ENCODE results near the gene NOS1AP. TPM values are rescaled to one million over a fixed set of nuclear protein-coding genes. Genes with fewer than 3 reads are reported as not detected.
"Not testable (repeated sequence)": the region's sequence is repeated elsewhere in the genome, so short reads cannot be mapped to it uniquely, and the experiment has no call there.

Gene NOS1AP
- polyA plus RNA-seq, 4 donors, result 0.89 to 2.1 (median 1.7) TPM

GRCh38 chr1:162074276-162075005, 5.0 kb downstream of the NOS1AP start:
- no peak for DNase-seq
- WGBS, 3 donors, result 65 to 75% (median 73%) methylated on average over 4 of the region's 4 CpGs
- Histone ChIP-seq H3K27ac (ENCODE audit: low read depth in 1 of 3, low read length in 2 of 3) (no peak overlapping the region), H3K4me3 (ENCODE audit: low read depth in 1 of 3, low read length in 3 of 3) (no peak overlapping the region), H3K27me3 (ENCODE audit: control insufficient read depth in 3 of 3, insufficient read depth in 3 of 3, low read length in 3 of 3) (peaks cover 0 to 4% (median 2%) of the 10 kb centered on the region in 3 donors), H3K9me3 (ENCODE audit: control insufficient read depth in 2 of 2, insufficient read depth in 1 of 2, low read depth in 1 of 2, low read length in 1 of 2) (peaks cover 0 to 5% of the 10 kb centered on the region in 2 donors), H3K36me3 (ENCODE audit: control insufficient read depth in 3 of 3, insufficient read depth in 2 of 3, low read depth in 1 of 3, low read length in 3 of 3) (no peaks in the 10 kb centered on the region), H3K4me1 (ENCODE audit: control insufficient read depth in 3 of 3, insufficient read depth in 2 of 3, low read depth in 1 of 3, low read length in 2 of 3) (peaks cover 0 to 12% (median 4%) of the 10 kb centered on the region in 3 donors)
- no peak for FAIRE-seq

GRCh38 chr1:162075862-162076261, 6.4 kb downstream of the NOS1AP start:
- Histone ChIP-seq H3K27me3 (ENCODE audit: control insufficient read depth in 3 of 3, insufficient read depth in 3 of 3, low read length in 3 of 3) (peaks cover 0 to 4% (median 0%) of the 10 kb centered on the region in 3 donors), H3K4me3 (ENCODE audit: low read depth in 1 of 3, low read length in 3 of 3) (no peak overlapping the region), H3K9me3 (ENCODE audit: control insufficient read depth in 2 of 2, insufficient read depth in 1 of 2, low read depth in 1 of 2, low read length in 1 of 2) (peaks cover 0 to 5% of the 10 kb centered on the region in 2 donors), H3K36me3 (ENCODE audit: control insufficient read depth in 3 of 3, insufficient read depth in 2 of 3, low read depth in 1 of 3, low read length in 3 of 3) (no peaks in the 10 kb centered on the region), H3K27ac (ENCODE audit: low read depth in 1 of 3, low read length in 2 of 3) (no peak overlapping the region), H3K4me1 (ENCODE audit: control insufficient read depth in 3 of 3, insufficient read depth in 2 of 3, low read depth in 1 of 3, low read length in 2 of 3) (peaks cover 2 to 7% (median 5%) of the 10 kb centered on the region in 3 donors)
- FAIRE-seq (no peak), DNase-seq (peak in 1 of 2 donors; percentile 30)
- 59 to 77% (median 66%) methylated on average over 3 of the region's 3 CpGs for WGBS, 3 donors

GRCh38 chr1:162077648-162078299, 8.3 kb downstream of the NOS1AP start:
- H3K4me1 ChIP-seq (ENCODE audit: control insufficient read depth in 3 of 3, insufficient read depth in 2 of 3, low read depth in 1 of 3, low read length in 2 of 3), result peaks cover 0 to 7% (median 2%) of the 10 kb centered on the region in 3 donors
- DNase-seq (no peak), FAIRE-seq (no peak)
- H3K27me3 ChIP-seq (ENCODE audit: control insufficient read depth in 3 of 3, insufficient read depth in 3 of 3, low read length in 3 of 3), result peaks cover 0 to 2% (median 0%) of the 10 kb centered on the region in 3 donors
- H3K36me3 ChIP-seq (ENCODE audit: control insufficient read depth in 3 of 3, insufficient read depth in 2 of 3, low read depth in 1 of 3, low read length in 3 of 3), result no peaks in the 10 kb centered on the region
- H3K4me3 ChIP-seq (ENCODE audit: low read depth in 1 of 3, low read length in 3 of 3), result no peak overlapping the region
- H3K27ac ChIP-seq (ENCODE audit: low read depth in 1 of 3, low read length in 2 of 3), result no peak overlapping the region
- H3K9me3 ChIP-seq (ENCODE audit: control insufficient read depth in 2 of 2, insufficient read depth in 1 of 2, low read depth in 1 of 2, low read length in 1 of 2), result peaks cover 0 to 5% of the 10 kb centered on the region in 2 donors
- 96 to 100% (median 100%) methylated on average over 1 of the region's 1 CpG for WGBS, 3 donors

DNA sequence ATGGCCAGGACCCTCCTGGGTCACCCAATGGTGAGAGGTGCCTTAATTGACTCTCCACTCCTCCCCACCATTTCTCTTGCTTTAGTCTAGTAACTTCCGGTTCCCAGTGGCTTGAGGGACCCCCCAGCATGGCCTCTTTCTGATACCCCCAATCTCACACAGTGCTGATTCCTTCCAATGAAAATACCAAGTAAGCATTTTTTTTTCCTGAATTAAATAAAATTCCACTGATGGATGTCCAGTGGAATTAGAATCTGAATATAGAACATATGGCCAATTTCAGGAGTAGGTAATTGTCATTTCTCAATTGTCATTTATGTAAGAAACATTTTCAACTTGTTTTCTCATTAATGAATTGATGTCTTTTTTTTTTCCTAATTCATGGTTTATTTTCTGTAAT, 9.5 kb downstream of the NOS1AP start:
- H3K9me3 ChIP-seq (ENCODE audit: control insufficient read depth in 2 of 2, insufficient read depth in 1 of 2, low read depth in 1 of 2, low read length in 1 of 2), result peaks cover 0 to 5% of the 10 kb centered on the region in 2 donors
- H3K27me3 ChIP-seq (ENCODE audit: control insufficient read depth in 3 of 3, insufficient read depth in 3 of 3, low read length in 3 of 3), result peaks cover 0 to 2% (median 0%) of the 10 kb centered on the region in 3 donors
- no peak overlapping the region for H3K4me3 ChIP-seq (ENCODE audit: low read depth in 1 of 3, low read length in 3 of 3)
- DNase-seq (no peak), FAIRE-seq (no peak)
- 90 to 100% (median 95%) methylated on average over 1 of the region's 1 CpG for WGBS, 3 donors
- no peaks in the 10 kb centered on the region for H3K36me3 ChIP-seq (ENCODE audit: control insufficient read depth in 3 of 3, insufficient read depth in 2 of 3, low read depth in 1 of 3, low read length in 3 of 3)
- H3K27ac ChIP-seq (ENCODE audit: low read depth in 1 of 3, low read length in 2 of 3), result no peak overlapping the region
- peaks cover 0 to 7% (median 2%) of the 10 kb centered on the region in 3 donors for H3K4me1 ChIP-seq (ENCODE audit: control insufficient read depth in 3 of 3, insufficient read depth in 2 of 3, low read depth in 1 of 3, low read length in 2 of 3)

DNA sequence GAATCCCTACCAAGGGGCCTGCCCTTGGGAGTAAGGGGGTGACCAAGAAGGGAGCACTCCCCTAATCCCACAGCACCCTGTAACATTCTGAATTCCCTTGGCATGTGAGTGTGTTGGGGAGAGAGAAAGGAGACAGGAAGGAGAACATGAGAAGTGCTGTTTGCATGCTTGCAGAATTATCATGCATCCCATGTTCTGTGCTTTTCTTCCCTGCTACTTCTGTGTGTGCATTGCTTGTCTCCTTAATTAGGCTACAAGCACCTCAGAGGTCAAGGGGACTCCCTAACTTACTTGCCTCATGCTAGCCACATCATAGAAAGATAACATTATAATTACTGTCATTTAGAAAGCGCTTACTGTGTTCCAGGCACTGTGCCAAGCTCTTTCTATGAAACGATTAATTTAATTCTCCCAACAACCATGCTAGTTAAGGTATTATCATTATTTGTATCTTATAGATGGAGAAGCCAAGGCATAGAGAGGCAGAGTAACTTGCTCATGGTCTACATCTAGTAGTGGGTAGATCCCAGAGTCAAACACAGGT, 11.1 kb downstream of the NOS1AP start:
- H3K27me3 ChIP-seq (ENCODE audit: control insufficient read depth in 3 of 3, insufficient read depth in 3 of 3, low read length in 3 of 3), result peaks cover 0 to 2% (median 0%) of the 10 kb centered on the region in 3 donors
- peaks cover 0 to 7% (median 2%) of the 10 kb centered on the region in 3 donors for H3K4me1 ChIP-seq (ENCODE audit: control insufficient read depth in 3 of 3, insufficient read depth in 2 of 3, low read depth in 1 of 3, low read length in 2 of 3)
- H3K36me3 ChIP-seq (ENCODE audit: control insufficient read depth in 3 of 3, insufficient read depth in 2 of 3, low read depth in 1 of 3, low read length in 3 of 3), result no peaks in the 10 kb centered on the region
- FAIRE-seq (no peak), DNase-seq (peak in 1 of 2 donors; percentile 36)
- no peaks in the 10 kb centered on the region for H3K9me3 ChIP-seq (ENCODE audit: control insufficient read depth in 2 of 2, insufficient read depth in 1 of 2, low read depth in 1 of 2, low read length in 1 of 2)
- no peak overlapping the region for H3K4me3 ChIP-seq (ENCODE audit: low read depth in 1 of 3, low read length in 3 of 3)
- 18 to 46% (median 31%) methylated on average over 2 of the region's 2 CpGs for WGBS, 3 donors
- no peak overlapping the region for H3K27ac ChIP-seq (ENCODE audit: low read depth in 1 of 3, low read length in 2 of 3)

DNA sequence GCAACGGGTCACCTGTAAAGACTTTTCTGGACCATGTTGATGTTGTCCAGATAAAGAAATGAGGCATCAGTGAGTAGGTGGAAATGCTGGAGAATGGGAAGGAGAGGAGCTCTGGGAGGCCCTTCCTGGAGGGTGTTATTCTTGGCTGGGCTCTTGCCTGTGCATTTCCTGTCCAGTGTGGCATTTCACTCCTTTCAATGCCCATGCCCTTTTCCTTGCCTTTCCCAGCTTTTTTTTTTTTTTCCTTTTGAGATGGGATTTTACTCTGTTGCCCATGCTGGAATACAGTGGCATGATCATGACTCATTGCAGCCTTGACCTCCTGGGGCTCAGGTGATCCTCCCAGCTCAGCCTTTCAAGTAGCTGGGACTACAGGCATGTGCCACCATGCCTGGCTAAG, 11.8 kb downstream of the NOS1AP start:
- H3K27ac ChIP-seq (ENCODE audit: low read depth in 1 of 3, low read length in 2 of 3), result no peak overlapping the region
- DNase-seq, result no peak
- no peaks in the 10 kb centered on the region for H3K9me3 ChIP-seq (ENCODE audit: control insufficient read depth in 2 of 2, insufficient read depth in 1 of 2, low read depth in 1 of 2, low read length in 1 of 2)

DNA sequence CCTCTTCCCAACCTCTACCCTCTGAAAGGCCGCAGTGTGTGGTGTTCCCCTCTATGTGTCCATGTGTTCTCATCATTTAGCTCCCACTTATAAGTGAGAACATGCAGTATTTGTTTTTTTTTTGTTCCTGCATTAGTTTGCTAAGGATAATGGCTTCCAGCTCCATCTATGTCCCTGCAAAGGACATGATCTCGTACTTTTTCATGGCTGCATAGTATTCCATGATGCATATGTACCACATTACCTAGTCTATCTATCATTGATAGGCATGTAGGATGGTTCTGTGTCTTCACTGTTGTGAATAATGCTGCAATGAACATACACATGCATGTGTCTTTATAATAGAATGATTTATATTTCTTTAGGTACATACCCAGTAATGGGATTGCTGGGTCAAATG, 12.6 kb downstream of the NOS1AP start:
- not testable (repeated sequence) for H3K4me3 ChIP-seq (ENCODE audit: low read depth in 1 of 3, low read length in 3 of 3); H3K36me3 ChIP-seq (ENCODE audit: control insufficient read depth in 3 of 3, insufficient read depth in 2 of 3, low read depth in 1 of 3, low read length in 3 of 3); H3K9me3 ChIP-seq (ENCODE audit: control insufficient read depth in 2 of 2, insufficient read depth in 1 of 2, low read depth in 1 of 2, low read length in 1 of 2); FAIRE-seq; DNase-seq; H3K27me3 ChIP-seq (ENCODE audit: control insufficient read depth in 3 of 3, insufficient read depth in 3 of 3, low read length in 3 of 3); H3K4me1 ChIP-seq (ENCODE audit: control insufficient read depth in 3 of 3, insufficient read depth in 2 of 3, low read depth in 1 of 3, low read length in 2 of 3); H3K27ac ChIP-seq (ENCODE audit: low read depth in 1 of 3, low read length in 2 of 3)
- WGBS, 3 donors, result 83 to 94% (median 87%) methylated on average over 2 of the region's 2 CpGs

More for the DNA sequence above, 11.8 kb downstream of the NOS1AP start:
- H3K36me3 ChIP-seq (ENCODE audit: control insufficient read depth in 3 of 3, insufficient read depth in 2 of 3, low read depth in 1 of 3, low read length in 3 of 3), result no peaks in the 10 kb centered on the region
- H3K4me3 ChIP-seq (ENCODE audit: low read depth in 1 of 3, low read length in 3 of 3), result no peak overlapping the region
- 79 to 100% (median 82%) methylated on average over 1 of the region's 1 CpG for WGBS, 3 donors
- H3K4me1 ChIP-seq (ENCODE audit: control insufficient read depth in 3 of 3, insufficient read depth in 2 of 3, low read depth in 1 of 3, low read length in 2 of 3), result peaks cover 0 to 6% (median 2%) of the 10 kb centered on the region in 3 donors
- peaks cover 0 to 2% (median 0%) of the 10 kb centered on the region in 3 donors for H3K27me3 ChIP-seq (ENCODE audit: control insufficient read depth in 3 of 3, insufficient read depth in 3 of 3, low read length in 3 of 3)
- FAIRE-seq, result no peak

GRCh38 chr1:162083273-162083672, 13.8 kb downstream of the NOS1AP start:
- H3K27ac ChIP-seq (ENCODE audit: low read depth in 1 of 3, low read length in 2 of 3), result no peak overlapping the region
- 91 to 98% (median 96%) methylated on average over 2 of the region's 2 CpGs for WGBS, 3 donors
- no peak overlapping the region for H3K4me3 ChIP-seq (ENCODE audit: low read depth in 1 of 3, low read length in 3 of 3)
- FAIRE-seq (no peak), DNase-seq (no peak)
- H3K4me1 ChIP-seq (ENCODE audit: control insufficient read depth in 3 of 3, insufficient read depth in 2 of 3, low read depth in 1 of 3, low read length in 2 of 3), result peaks cover 0 to 3% (median 2%) of the 10 kb centered on the region in 3 donors
- no peaks in the 10 kb centered on the region for H3K9me3 ChIP-seq (ENCODE audit: control insufficient read depth in 2 of 2, insufficient read depth in 1 of 2, low read depth in 1 of 2, low read length in 1 of 2)
- no peaks in the 10 kb centered on the region for H3K36me3 ChIP-seq (ENCODE audit: control insufficient read depth in 3 of 3, insufficient read depth in 2 of 3, low read depth in 1 of 3, low read length in 3 of 3)
- no peaks in the 10 kb centered on the region for H3K27me3 ChIP-seq (ENCODE audit: control insufficient read depth in 3 of 3, insufficient read depth in 3 of 3, low read length in 3 of 3)
